Measurements from ENCODE around the gene CACNG8.
A peak's percentile ranks its signal among the peaks of the same experiment; 100 is the strongest.
"Not testable (repeated sequence)": the region's sequence is repeated elsewhere in the genome, so short reads cannot be mapped to it uniquely, and the experiment has no call there.

CACNG8 gene

DNA sequence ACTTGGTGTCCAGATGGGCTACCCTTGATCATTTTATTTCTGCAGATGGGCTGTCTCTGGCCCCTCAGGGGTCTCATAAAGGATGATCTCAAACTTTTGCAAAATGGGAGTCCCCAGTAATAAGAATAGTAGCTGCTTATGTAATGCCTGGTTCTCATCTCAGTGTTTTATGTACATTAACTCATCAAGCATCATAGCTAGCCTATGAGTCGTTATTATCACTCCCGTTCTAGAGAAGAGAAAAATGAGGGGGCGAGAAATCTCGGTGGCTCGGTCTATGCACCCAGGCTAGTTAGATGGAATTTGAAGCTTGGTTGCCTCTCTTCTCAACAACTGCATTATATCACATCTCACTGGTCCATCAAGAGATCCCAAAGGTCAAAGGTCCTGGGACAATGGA is 32.1 kb downstream of the CACNG8 start:
- DNase-seq, result no peak

DNA sequence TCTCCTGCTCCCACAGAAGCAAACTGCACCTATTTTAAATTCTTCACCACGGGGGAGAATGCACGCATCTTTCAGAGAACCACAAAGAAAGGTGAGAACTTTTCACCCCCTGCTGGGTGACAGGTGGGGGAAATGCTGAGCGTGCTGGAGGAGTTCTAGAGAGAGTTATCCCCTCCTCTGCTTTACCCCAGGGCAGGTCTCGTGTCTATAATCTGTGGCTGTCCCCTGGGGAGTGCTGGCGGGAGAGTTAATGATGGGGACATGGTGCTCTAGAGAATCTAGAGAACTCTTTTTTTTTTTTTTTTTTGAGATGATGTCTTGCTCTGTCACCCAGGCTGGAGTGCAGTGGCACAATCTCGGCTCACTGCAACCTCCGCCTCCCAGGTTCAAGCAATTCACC is 35.5 kb downstream of the CACNG8 start:
- DNase-seq, result no peak

GRCh38 chr19:53999694-54000093 is 37.0 kb downstream of the CACNG8 start:
- DNase-seq, result no peak

GRCh38 chr19:54001496-54001895 is 38.8 kb downstream of the CACNG8 start:
- DNase-seq, result no peak

DNA sequence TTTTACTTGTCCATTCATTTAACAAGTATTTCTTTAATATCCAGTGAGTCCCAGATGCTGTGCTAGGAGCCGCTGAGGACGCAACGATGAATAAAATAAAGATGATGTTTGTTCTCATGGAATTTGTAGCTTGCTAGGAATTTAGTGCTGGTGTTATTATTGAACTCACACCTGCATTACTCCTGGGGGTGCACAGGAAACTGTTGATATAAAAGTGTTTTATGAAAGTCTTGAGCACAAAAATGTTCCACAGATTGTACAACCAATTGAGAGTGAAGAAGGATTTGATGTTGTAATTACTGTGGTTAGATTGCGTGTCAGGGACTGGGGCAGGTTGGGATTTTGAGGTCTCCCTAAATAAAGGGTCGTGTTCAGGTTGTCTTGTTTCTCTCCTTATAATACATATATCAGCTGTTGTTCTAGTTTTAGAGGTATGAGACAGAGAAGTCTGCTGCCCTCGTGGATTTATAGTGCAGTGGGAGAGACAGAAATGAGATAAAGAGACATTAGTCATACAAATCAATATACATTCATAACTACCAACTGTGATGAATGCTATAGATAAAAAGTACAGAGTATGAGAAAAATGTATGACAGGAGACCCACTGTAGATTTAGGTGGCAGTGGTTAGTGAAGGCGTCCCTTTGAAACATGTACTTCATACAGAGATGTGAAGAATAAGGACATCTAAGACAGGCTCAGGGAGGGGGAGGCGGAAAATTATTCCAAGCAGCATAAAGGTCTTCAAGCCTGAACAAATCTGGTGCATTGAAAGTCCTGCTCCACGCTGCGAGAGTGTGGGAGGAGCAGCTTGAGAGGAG is 40.0 kb downstream of the CACNG8 start:
- no peak for DNase-seq

DNA sequence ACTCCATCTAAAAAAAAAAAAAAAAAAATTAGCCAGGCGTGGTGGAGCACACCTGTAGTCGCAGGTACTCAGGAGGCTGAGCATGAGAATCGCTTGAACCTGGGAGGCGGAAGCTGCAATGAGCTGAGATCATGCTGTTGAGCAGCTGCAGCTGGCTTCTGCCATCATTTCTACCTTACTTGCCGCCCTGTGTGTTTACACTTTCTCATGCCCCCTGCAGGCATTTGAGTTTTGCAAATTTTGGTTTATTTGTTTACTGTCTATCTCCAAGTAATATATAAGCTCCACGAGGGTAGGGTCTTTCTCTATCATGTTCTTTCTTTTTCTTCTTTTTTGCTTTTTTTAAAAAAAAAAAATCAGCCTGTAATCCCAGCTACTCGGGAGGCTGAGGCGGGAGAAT is 46.7 kb downstream of the CACNG8 start:
- DNase-seq, result no peak

DNA sequence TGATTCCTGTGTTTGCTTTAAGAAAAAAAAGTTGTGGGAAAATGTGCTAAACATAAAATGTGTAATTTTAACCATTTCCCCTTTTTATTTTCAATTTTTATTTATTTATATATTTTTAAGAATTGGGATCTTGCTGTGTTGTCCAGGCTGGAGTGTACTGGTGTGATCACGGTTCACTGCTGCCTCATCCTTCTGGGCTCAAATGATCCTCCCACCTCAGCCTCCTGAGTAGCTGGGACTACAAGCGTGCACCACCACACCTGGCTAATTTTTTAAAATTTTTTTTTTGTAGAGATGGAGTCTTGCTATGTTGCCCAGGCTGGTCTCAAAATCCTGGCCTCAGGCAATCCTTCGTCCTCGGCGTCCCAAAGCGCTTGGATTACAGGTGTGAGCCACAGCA is 47.7 kb downstream of the CACNG8 start:
- no peak for DNase-seq

DNA sequence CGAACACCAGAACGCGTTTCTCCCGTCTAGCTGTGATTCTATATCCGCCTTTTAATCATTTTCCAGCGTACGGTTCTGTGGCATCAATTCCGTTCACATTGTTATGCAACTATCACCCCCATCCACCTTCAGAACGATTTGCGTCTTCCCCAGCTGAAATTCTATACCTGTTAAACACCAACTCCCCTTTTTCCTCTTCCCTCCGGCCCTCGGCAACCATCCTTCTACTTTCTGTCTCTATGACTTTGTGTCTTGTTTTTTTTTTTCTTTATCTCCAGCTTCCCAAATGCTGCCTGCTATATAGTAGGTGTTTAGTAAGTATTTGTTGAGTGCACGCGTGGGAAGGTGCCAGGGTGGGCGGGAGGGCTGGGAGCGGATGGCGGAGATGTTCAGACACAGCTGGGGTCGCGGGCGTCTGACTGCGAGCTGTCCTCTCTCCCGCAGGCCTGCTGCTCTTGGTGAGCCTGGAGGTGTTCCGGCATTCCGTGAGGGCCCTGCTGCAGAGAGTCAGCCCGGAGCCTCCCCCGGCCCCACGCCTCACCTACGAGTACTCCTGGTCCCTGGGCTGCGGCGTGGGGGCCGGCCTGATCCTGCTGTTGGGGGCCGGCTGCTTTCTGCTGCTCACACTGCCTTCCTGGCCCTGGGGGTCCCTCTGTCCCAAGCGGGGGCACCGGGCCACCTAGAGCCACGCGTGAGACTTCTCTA is 48.9 kb downstream of the CACNG8 start:
- no peak for DNase-seq

- no peak for DNase-seq
Observed at GRCh38 chr19:54013866-54014265, 51.1 kb downstream of the CACNG8 start.

GRCh38 chr19:54014920-54015560 is 52.3 kb downstream of the CACNG8 start:
- DNase-seq, result no peak

GRCh38 chr19:54017261-54017660 is 54.5 kb downstream of the CACNG8 start:
- DNase-seq, result no peak

DNA sequence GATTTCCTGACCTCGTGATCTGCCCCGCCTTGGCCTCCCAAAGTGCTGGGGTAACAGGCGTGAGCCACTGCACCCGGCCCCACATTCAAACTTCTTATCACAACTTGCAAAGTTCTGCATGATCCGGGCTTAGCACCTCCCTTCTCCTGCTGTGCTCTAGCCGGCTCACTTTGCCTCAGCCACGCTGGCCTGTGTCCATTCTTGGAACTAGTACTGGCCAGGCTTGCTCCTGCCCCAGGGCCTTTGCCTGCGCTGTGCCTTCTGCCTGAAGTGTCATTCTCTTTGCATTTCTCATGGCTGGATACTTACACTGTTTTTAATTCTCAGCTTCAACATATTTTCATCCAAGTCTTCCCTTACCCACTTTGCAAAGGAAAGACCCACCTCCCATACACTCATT is 58.6 kb downstream of the CACNG8 start:
- DNase-seq, result no peak

GRCh38 chr19:54021932-54022331 is 59.2 kb downstream of the CACNG8 start:
- no peak for DNase-seq

- DNase-seq, result no peak
Observed at GRCh38 chr19:54023191-54023590, 60.5 kb downstream of the CACNG8 start.

DNA sequence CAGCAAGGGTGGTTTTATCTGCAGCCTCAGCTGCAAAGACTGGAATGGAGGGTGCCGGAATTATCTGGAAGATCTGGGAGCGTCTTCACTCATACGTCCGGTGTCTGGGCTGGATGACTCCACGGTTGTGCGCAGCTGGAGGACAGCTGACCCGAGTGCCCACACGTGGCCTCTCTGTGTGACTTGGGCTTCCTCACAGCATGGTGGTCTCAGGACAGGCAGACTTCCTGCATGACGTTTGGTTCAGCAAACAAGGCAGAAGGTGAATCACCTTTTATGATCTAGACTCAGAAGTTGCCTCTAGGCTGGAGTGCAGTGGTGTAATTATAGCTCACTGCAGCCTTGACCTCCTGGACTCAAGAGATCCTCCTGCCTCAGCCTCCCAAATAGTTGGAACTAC is 61.9 kb downstream of the CACNG8 start:
- no peak for DNase-seq

DNA sequence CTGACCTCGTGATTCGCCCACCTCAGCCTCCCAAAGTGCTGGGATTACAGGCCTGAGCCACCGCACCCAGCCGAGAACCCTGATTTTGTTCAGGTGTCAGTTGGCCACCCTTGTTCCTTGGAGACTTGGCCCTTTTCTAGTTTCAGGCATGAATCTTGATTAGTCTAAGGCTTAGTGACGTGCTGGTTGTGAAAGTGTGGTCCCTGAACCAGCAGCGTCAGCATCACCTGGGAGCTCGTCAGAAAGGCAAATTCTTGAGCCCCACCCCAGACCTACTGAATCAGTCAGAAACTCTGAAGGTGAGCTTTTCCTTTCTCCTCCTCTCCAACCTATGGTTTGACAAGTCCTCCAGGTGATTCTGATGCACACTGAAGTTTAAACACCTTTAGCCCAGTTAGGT is 63.9 kb downstream of the CACNG8 start:
- no peak for DNase-seq

GRCh38 chr19:54029301-54029700 is 66.6 kb downstream of the CACNG8 start:
- no peak for DNase-seq

- DNase-seq, result peak in 4 of 5 experiments; percentile 10 to 44 (median 26)
Observed at GRCh38 chr19:54029930-54030490, 67.3 kb downstream of the CACNG8 start.

DNA sequence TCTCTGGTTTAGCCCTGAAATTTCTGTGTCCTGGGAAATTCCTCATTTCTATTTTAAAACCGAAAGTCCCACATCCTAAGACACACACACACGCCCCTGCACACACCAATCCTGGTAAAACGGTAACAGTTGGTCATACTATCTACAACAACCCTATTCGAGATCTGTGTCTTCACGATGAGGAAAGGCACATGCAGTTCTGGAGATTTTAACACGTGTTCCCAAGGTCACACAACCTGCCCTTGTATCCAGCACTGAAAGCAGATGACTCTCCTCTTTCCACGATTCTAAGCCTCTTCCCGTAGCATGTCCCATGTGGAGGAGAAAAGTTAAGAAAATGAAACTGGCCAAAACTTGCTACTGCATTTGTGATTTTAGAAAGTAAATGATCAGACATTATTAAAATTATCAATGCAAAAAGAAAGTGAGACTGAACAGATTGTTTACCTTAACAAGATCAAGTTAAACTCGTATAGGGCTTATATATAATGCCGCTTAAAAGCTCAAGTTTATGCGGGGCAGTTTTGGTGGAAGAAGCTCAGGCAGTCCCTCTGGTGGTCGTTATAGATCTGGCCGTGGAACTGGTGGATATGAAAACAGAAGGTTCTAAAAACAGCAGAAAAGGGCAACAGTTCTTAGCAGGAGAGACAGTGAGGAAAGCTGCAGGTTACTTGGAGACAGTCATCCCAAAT is 68.3 kb downstream of the CACNG8 start:
- DNase-seq, result no peak

GRCh38 chr19:54035215-54036178 is 72.8 kb downstream of the CACNG8 start:
- DNase-seq, result no peak

DNA sequence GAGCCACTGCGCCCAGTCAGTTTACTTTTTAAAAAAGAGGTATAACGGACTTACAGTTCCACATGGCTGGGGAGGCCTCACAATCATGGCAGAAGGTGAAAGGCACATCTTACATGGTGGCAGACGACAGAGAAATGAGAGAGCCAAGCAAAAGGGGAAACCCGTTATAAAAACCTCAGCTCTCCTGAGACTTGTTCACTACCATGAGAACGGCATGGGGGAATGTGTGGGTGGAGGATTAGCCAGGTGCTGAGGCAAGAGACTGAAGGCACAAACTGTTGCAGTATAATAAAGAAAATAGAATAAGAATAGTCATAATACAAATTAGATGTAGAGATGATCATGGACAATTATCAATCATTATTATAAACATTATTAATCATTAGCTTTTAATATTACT is 73.8 kb downstream of the CACNG8 start:
- not testable (repeated sequence) for DNase-seq

Data from T-helper 2 cell (primary cell).